Kidney (tissue), 14 donors: ENCODE measurements around the gene GREM1. TPM values are rescaled to one million over a fixed set of nuclear protein-coding genes. Genes with fewer than 3 reads are reported as not detected.

Experiments
- DNase-seq, 5 donors: peaks; one replicate each; pipeline ENCODE4 v3.0.0-alpha.2; 2013 to 2020
- FAIRE-seq: peaks from 2 replicates; lab custom pipeline; 2012; peaks lifted over from hg19 to GRCh38; lab: Jason Lieb, UNC
- H3K27ac ChIP-seq, 2 donors: one replicate each; pipeline ENCODE4 v1.7.0; 2013; ENCODE audit warnings: low read depth in 2 of 2, low read length in 2 of 2, inconsistent platforms in 1 of 2
- H3K27me3 ChIP-seq: one replicate; pipeline ENCODE4 v1.7.1; 2013; ENCODE audit warnings: low read length, inconsistent platforms; ENCODE audit not compliant: control insufficient read depth, insufficient read depth
- H3K36me3 ChIP-seq, 3 donors: one replicate each; pipeline versions ENCODE4 v1.7.0 to v1.7.1; 2013; ENCODE audit warnings: low read length in 3 of 3, control low read depth in 1 of 3, inconsistent platforms in 1 of 3; ENCODE audit not compliant: insufficient read depth in 3 of 3, control insufficient read depth in 2 of 3
- H3K4me1 ChIP-seq, 3 donors: one replicate each; pipeline versions ENCODE4 v1.7.0 to v1.7.1; 2013; ENCODE audit warnings: low read length in 3 of 3, inconsistent platforms in 1 of 3, low read depth in 1 of 3; ENCODE audit not compliant: control insufficient read depth in 2 of 3, insufficient read depth in 2 of 3
- H3K4me3 ChIP-seq, 3 donors: one replicate each; pipeline versions ENCODE4 v1.7.0 to v1.8.1; 2013; ENCODE audit warnings: low read length in 3 of 3, control low read depth in 1 of 3, inconsistent platforms in 1 of 3
- H3K9ac ChIP-seq, 3 donors: one replicate each; pipeline versions ENCODE4 v1.7.0 to v1.7.1; 2013; ENCODE audit warnings: low read length in 3 of 3, control low read depth in 1 of 3, inconsistent platforms in 1 of 3
- H3K9me3 ChIP-seq, 3 donors: one replicate each; pipeline versions ENCODE4 v1.7.0 to v1.7.1; 2013; ENCODE audit warnings: low read length in 3 of 3, control low read depth in 1 of 3, inconsistent platforms in 1 of 3; ENCODE audit not compliant: control insufficient read depth in 2 of 3, insufficient read depth in 1 of 3
- CTCF ChIP-seq: IDR thresholded peaks from 3 replicates; pipeline ENCODE4 v1.5.1; 2012; ENCODE audit warnings: mild to moderate bottlenecking, moderate library complexity, borderline replicate concordance; ENCODE audit not compliant: insufficient read depth; ENCODE audit errors: extremely low read depth
- intact Hi-C: fragments of 100-400 bp; cut with DNase I; formaldehyde crosslinking; loops from one replicate; pipeline ENCODE4 v1.11.1; 2022
- polyA plus RNA-seq: library from polyadenylated mRNA; stranded (reverse); fragments of 350-450 nt; fragmentation: Illumina TruSeq; extraction: RNeasy Lipid Tissue Mini Kit (QIAGEN cat#74804); gene quantifications from one replicate; pipeline ENCODE4 v1.2.3, GENCODE V29; 2014; ENCODE audit warnings: low read depth, low replicate concordance; ENCODE audit not compliant: insufficient read depth
- total RNA-seq: library from RNA; stranded (reverse); fragmentation: NEBNext Ultra II Directional; extraction: Animal tissue kit (Norgen Biotek cat#: 25700); gene quantifications from one replicate; pipeline ENCODE4 v1.2.1, GENCODE V29; 2021
- donor health status: control.
- donor health status: control.
- donor health status: control.
- donor health status: control.
- donor health status: control.
- donor health status: DM: yes; HTN: yes; CAD: no.
- donor health status: Normal renal cell carcinoma (clear cell type).

GREM1 gene
- total and polyA plus RNA-seq, 2 donors from 2014 or later = 0.15 to 4.8 TPM

- H3K36me3 ChIP-seq = no peaks in the 10 kb centered on the region
- FAIRE-seq = no peak
Observed at GRCh38 chr15:32691689-32692038, 26.1 kb upstream of the GREM1 start.

GRCh38 chr15:32692286-32692685, 25.5 kb upstream of the GREM1 start:
- Histone ChIP-seq H3K4me1 (no peaks in the 10 kb centered on the region), H3K36me3 (no peaks in the 10 kb centered on the region), H3K27ac (no peak overlapping the region), H3K27me3 (no peaks in the 10 kb centered on the region), H3K9me3 (no peaks in the 10 kb centered on the region), H3K4me3 (no peak overlapping the region), H3K9ac (no peak overlapping the region)
- no peak for DNase-seq
- intact Hi-C loops = no loop called here
- no peak for TF ChIP-seq CTCF
- no peak for FAIRE-seq

More at GRCh38 chr15:32691689-32692038, 26.1 kb upstream of the GREM1 start:
- Histone ChIP-seq H3K9ac (no peak overlapping the region), H3K4me3 (no peak overlapping the region), H3K4me1 (no peaks in the 10 kb centered on the region), H3K9me3 (no peaks in the 10 kb centered on the region), H3K27me3 (no peaks in the 10 kb centered on the region), H3K27ac (no peak overlapping the region)
- intact Hi-C loops = no loop called here
- no peak for DNase-seq
- TF ChIP-seq CTCF = no peak

GRCh38 chr15:32694222-32694983, 23.4 kb upstream of the GREM1 start:
- Histone ChIP-seq H3K27ac (no peak overlapping the region), H3K9ac (no peak overlapping the region), H3K4me3 (no peak overlapping the region), H3K36me3 (no peaks in the 10 kb centered on the region), H3K4me1 (no peaks in the 10 kb centered on the region), H3K27me3 (no peaks in the 10 kb centered on the region), H3K9me3 (no peaks in the 10 kb centered on the region)
- DNase-seq = no peak
- TF ChIP-seq CTCF = no peak
- no peak for FAIRE-seq
- intact Hi-C loops = no loop called here
